Neuronal stem cell (in vitro differentiated cells): Measurements from ENCODE around the gene PRPF6.
A peak's percentile ranks its signal among the peaks of the same experiment; 100 is the strongest.

Experiments
- DNase-seq: peaks from one replicate; pipeline ENCODE4 v3.0.0-alpha.2; 2013; ENCODE audit warnings: low spot score
- H2AFZ ChIP-seq: one replicate; pipeline ENCODE4 v1.6.1; 2013; ENCODE audit warnings: mild to moderate bottlenecking, low read length, inconsistent platforms
- H2AK5ac ChIP-seq: 2 replicates; pipeline ENCODE4 v1.6.1; 2013; ENCODE audit warnings: low read depth, mild to moderate bottlenecking, inconsistent platforms, low read length, moderate library complexity, mixed read lengths
- H2BK120ac ChIP-seq: 2 replicates; pipeline ENCODE4 v1.6.1; 2013; ENCODE audit warnings: low read depth, mild to moderate bottlenecking, inconsistent platforms, low read length, moderate library complexity, mixed read lengths
- H2BK12ac ChIP-seq: one replicate; pipeline ENCODE4 v1.6.1; 2013; ENCODE audit warnings: low read length, inconsistent platforms
- H2BK15ac ChIP-seq: 2 replicates; pipeline ENCODE4 v1.6.1; 2013; ENCODE audit warnings: mild to moderate bottlenecking, low read length, inconsistent platforms, mixed read lengths
- H2BK5ac ChIP-seq: one replicate; pipeline ENCODE4 v1.6.1; 2013; ENCODE audit warnings: inconsistent platforms, mild to moderate bottlenecking, low read length, moderate library complexity
- H3K14ac ChIP-seq: one replicate; pipeline ENCODE4 v1.6.1; 2013; ENCODE audit warnings: low read length, inconsistent platforms
- H3K18ac ChIP-seq: 2 replicates; pipeline ENCODE4 v1.6.1; 2013; ENCODE audit warnings: low read length, inconsistent platforms
- H3K23ac ChIP-seq: 2 replicates; pipeline ENCODE4 v1.6.1; 2013; ENCODE audit warnings: low read depth, mild to moderate bottlenecking, mixed read lengths, low read length, inconsistent platforms; ENCODE audit not compliant: poor library complexity
- H3K27ac ChIP-seq: replicated peaks from 3 replicates; pipeline ENCODE4 v1.5.1; 2013; ENCODE audit warnings: low read length, inconsistent platforms
- H3K27me3 ChIP-seq, 3 experiments: 2 replicates each; pipeline ENCODE4 v1.6.1; 2013; ENCODE audit warnings: low read length in 3 of 3, mild to moderate bottlenecking in 2 of 3, inconsistent platforms in 1 of 3, low read depth in 1 of 3, mixed read lengths in 1 of 3, moderate library complexity in 1 of 3; ENCODE audit not compliant: control insufficient read depth in 3 of 3, insufficient read depth in 3 of 3
- H3K36me3 ChIP-seq, 2 donors: replicated peaks in 1 of 2; 2 replicates each; pipeline ENCODE4 v1.6.1; 2013; ENCODE audit warnings: low read length in 2 of 2; ENCODE audit not compliant: control insufficient read depth in 2 of 2, insufficient read depth in 2 of 2
- H3K4ac ChIP-seq: 2 replicates; pipeline ENCODE4 v1.6.1; 2013; ENCODE audit warnings: inconsistent platforms, mild to moderate bottlenecking, low read length, moderate library complexity
- H3K4me1 ChIP-seq, 2 donors: 1 replicate in 1 of 2; 2 replicates in 1 of 2; pipeline ENCODE4 v1.6.1; 2013; ENCODE audit warnings: low read length in 2 of 2, low read depth in 1 of 2; ENCODE audit not compliant: control insufficient read depth in 2 of 2, insufficient read depth in 1 of 2
- H3K4me2 ChIP-seq: one replicate; pipeline ENCODE4 v1.6.1; 2013; ENCODE audit warnings: mild to moderate bottlenecking, low read length, inconsistent platforms; ENCODE audit not compliant: insufficient read depth, poor library complexity, severe bottlenecking
- H3K4me3 ChIP-seq, 2 donors: 2 replicates each; pipeline ENCODE4 v1.5.1; 2013; ENCODE audit warnings: low read length in 2 of 2, mild to moderate bottlenecking in 2 of 2, inconsistent platforms in 1 of 2, moderate library complexity in 1 of 2
- H3K79me1 ChIP-seq: one replicate; pipeline ENCODE4 v1.6.1; 2013; ENCODE audit warnings: low read depth, mild to moderate bottlenecking, inconsistent platforms, low read length, moderate library complexity
- H3K9ac ChIP-seq: one replicate; pipeline ENCODE4 v1.6.1; 2013; ENCODE audit warnings: mild to moderate bottlenecking, low read depth, low read length, inconsistent platforms; ENCODE audit not compliant: poor library complexity
- H3K9me3 ChIP-seq, 2 donors: replicated peaks in 1 of 2; 2 replicates each; pipeline versions ENCODE3 to v1.6.1; 2013; ENCODE audit warnings: low read length in 2 of 2, mild to moderate bottlenecking in 2 of 2, inconsistent platforms in 1 of 2, low read depth in 1 of 2, mixed read lengths in 1 of 2, moderate library complexity in 1 of 2; ENCODE audit not compliant: control insufficient read depth in 2 of 2, insufficient read depth in 1 of 2
- H4K8ac ChIP-seq: one replicate; pipeline ENCODE4 v1.6.1; 2013; ENCODE audit warnings: low read depth, mild to moderate bottlenecking, inconsistent platforms, low read length, moderate library complexity
- H4K91ac ChIP-seq: one replicate; pipeline ENCODE4 v1.6.1; 2013; ENCODE audit warnings: low read length, low read depth, mild to moderate bottlenecking, inconsistent platforms; ENCODE audit not compliant: poor library complexity
- WGBS, 2 donors: extraction: QIAGEN DNeasy Blood & Tissue Kit; methylation state at CpG; one replicate each; pipeline ENCODE4 v1.1.7; 2013; ENCODE audit warnings: missing lambda C conversion rate in 2 of 2, mixed read lengths in 1 of 2; ENCODE audit not compliant: insufficient read length in 2 of 2, insufficient replicate concordance in 1 of 2; ENCODE audit errors: extremely low coverage in 2 of 2; 5-methylcytosine and 5-hydroxymethylcytosine counted together

Gene PRPF6

GRCh38 chr20:63976980-63977738 is 3.8 kb upstream of the PRPF6 start:
- Histone ChIP-seq H2BK15ac (peak overlapping the region; percentile 84), H3K18ac (no peak overlapping the region), H3K14ac (peak overlapping the region; percentile 32), H3K9me3 (no peaks in the 10 kb centered on the region), H3K4ac (peak overlapping the region; percentile 12), H2AFZ (no peak overlapping the region), H2BK120ac (peak overlapping the region; percentile 40), H3K79me1 (peaks cover 5% of the 10 kb centered on the region), H2BK5ac (no peak overlapping the region), H3K36me3 (peaks cover 2 to 4% of the 10 kb centered on the region in 2 donors), H4K91ac (no peak overlapping the region), H3K4me3 (no peak overlapping the region), H3K9ac (peak overlapping the region; percentile 77), H3K27ac (no peak overlapping the region), H2AK5ac (peak overlapping the region; percentile 52), H3K27me3 (peaks cover 0 to 8% (median 0%) of the 10 kb centered on the region in 3 experiments), H4K8ac (peak overlapping the region; percentile 56), H3K23ac (peak overlapping the region; percentile 2), H3K4me2 (no peak overlapping the region), H2BK12ac (peak overlapping the region; percentile 35), H3K4me1 (peaks cover 14% of the 10 kb centered on the region in 2 donors)
- WGBS, 2 donors = no CpG with 5 or more reads among the region's 18 CpGs
- DNase-seq = no peak

- H3K9ac ChIP-seq = no peak overlapping the region
- no peak overlapping the region for H3K4me3 ChIP-seq
- WGBS, 2 donors = no CpG with 5 or more reads among the region's 16 CpGs
Measured at GRCh38 chr20:63977739-63978276, 3.1 kb upstream of the PRPF6 start.

GRCh38 chr20:63978319-63979228 is 2.4 kb upstream of the PRPF6 start:
- Histone ChIP-seq H3K18ac (peak overlapping the region; percentile 97), H4K91ac (peak overlapping the region; percentile 53), H3K36me3 (peaks cover 8 to 16% of the 10 kb centered on the region in 2 donors), H3K9ac (peak overlapping the region; percentile 93), H3K79me1 (peaks cover 10% of the 10 kb centered on the region), H3K4me3 (peak overlapping the region; percentile 84 to 93), H2BK12ac (peak overlapping the region; percentile 10), H3K23ac (peak overlapping the region; percentile 89), H3K14ac (peak overlapping the region; percentile 97), H4K8ac (no peak overlapping the region), H3K9me3 (no peaks in the 10 kb centered on the region), H3K27ac (no peak overlapping the region), H2BK5ac (peak overlapping the region; percentile 87), H2BK15ac (peak overlapping the region; percentile 84), H2AK5ac (peak overlapping the region; percentile 74), H3K4ac (peak overlapping the region; percentile 76), H3K4me1 (peaks cover 13 to 14% of the 10 kb centered on the region in 2 donors), H3K27me3 (peaks cover 0 to 3% (median 0%) of the 10 kb centered on the region in 3 experiments), H3K4me2 (peak overlapping the region; percentile 99), H2AFZ (peak overlapping the region; percentile 93), H2BK120ac (peak overlapping the region; percentile 61)
- DNase-seq = no peak
- WGBS, 2 donors = no CpG with 5 or more reads among the region's 52 CpGs

More at GRCh38 chr20:63977739-63978276, 3.1 kb upstream of the PRPF6 start:
- Histone ChIP-seq H3K36me3 (peaks cover 5 to 8% of the 10 kb centered on the region in 2 donors), H2AFZ (no peak overlapping the region), H3K9me3 (no peaks in the 10 kb centered on the region), H2BK120ac (no peak overlapping the region), H3K4me2 (no peak overlapping the region), H4K8ac (peak overlapping the region; percentile 56), H2BK12ac (peak overlapping the region; percentile 50), H4K91ac (no peak overlapping the region), H3K79me1 (peaks cover 10% of the 10 kb centered on the region), H3K14ac (no peak overlapping the region), H3K4me1 (peaks cover 14% of the 10 kb centered on the region in 2 donors), H2BK5ac (peak overlapping the region; percentile 30), H3K18ac (no peak overlapping the region), H3K23ac (peak overlapping the region; percentile 2), H3K4ac (peak overlapping the region; percentile 12), H2BK15ac (peak overlapping the region; percentile 84), H2AK5ac (peak overlapping the region; percentile 33), H3K27ac (no peak overlapping the region), H3K27me3 (peaks cover 0 to 6% (median 0%) of the 10 kb centered on the region in 3 experiments)
- no peak for DNase-seq
